Adrenal gland (tissue), 12 donors: ENCODE results near the gene ITGB3BP. TPM values are rescaled to one million over a fixed set of nuclear protein-coding genes. Genes with fewer than 3 reads are reported as not detected.

Experiments
- DNase-seq, 7 donors: peaks; one replicate each; pipeline ENCODE4 v3.0.0-alpha.2; 2019 to 2020
- H3K27ac ChIP-seq, 5 donors: fragments of 200-600 bp; sonication (generic) in 4 of 5; 1 replicate in 3 of 5; 2 replicates in 2 of 5; pipeline versions ENCODE4 v1.5.1 to v1.8.0; 2016 to 2020; ENCODE audit warnings: mild to moderate bottlenecking in 1 of 5
- H3K27me3 ChIP-seq: fragments of 200-600 bp; 2 replicates; pipeline ENCODE4 v1.8.0; 2021
- H3K36me3 ChIP-seq, 2 donors: fragments of 200-600 bp; replicated peaks in 1 of 2; 1 replicate in 1 of 2; 2 replicates in 1 of 2; pipeline versions ENCODE4 v1.5.1 to v1.8.0; 2018 to 2022
- H3K4me1 ChIP-seq, 2 donors: fragments of 200-600 bp; replicated peaks in 1 of 2; 1 replicate in 1 of 2; 2 replicates in 1 of 2; pipeline versions ENCODE4 v1.5.1 to v1.8.0; 2018 to 2021
- H3K4me3 ChIP-seq, 4 donors: fragments of 200-600 bp; sonication (generic) in 3 of 4; one replicate each; pipeline ENCODE4 v1.5.1; 2016 to 2018
- H3K9me3 ChIP-seq, 3 donors: fragments of 200-600 bp; sonication (generic) in 1 of 3; replicated peaks in 1 of 3; 1 replicate in 2 of 3; 2 replicates in 1 of 3; pipeline versions ENCODE4 v1.5.1 to v1.8.0; 2016 to 2021
- POLR2A ChIP-seq, 2 donors: fragments of 450-650 bp; IDR thresholded peaks; one replicate each; pipeline ENCODE4 v1.6.1; 2017; ENCODE audit warnings: antibody characterized with exemption in 2 of 2, mild to moderate bottlenecking in 2 of 2, moderate library complexity in 1 of 2
- WGBS, 4 donors: extraction: QIAGEN DNeasy Blood & Tissue Kit in 2 of 4; methylation state at CpG; one replicate each; pipeline versions ENCODE4 v1.1.5 to v1.1.7; 2013 to 2017; 5-methylcytosine and 5-hydroxymethylcytosine counted together
- intact Hi-C, 2 donors: fragments of 100-400 bp; cut with DNase I; formaldehyde crosslinking; loops; one replicate each; pipeline versions ENCODE4 v1.14.1 to v1.15.0; 2022 to 2023
- polyA plus RNA-seq, 3 donors: library from polyadenylated mRNA; stranded (reverse); fragments of 200-250 nt in 2 of 3; fragments of 350-450 nt in 1 of 3; fragmentation: Illumina TruSeq in 1 of 3; extraction: RNeasy Lipid Tissue Mini Kit (QIAGEN cat#74804) in 1 of 3; gene quantifications; one replicate each; pipeline ENCODE4 v1.2.3, GENCODE V29; 2013 to 2014
- total RNA-seq, 9 donors: library from RNA; depleted of rRNA in 4 of 9; stranded (reverse); fragments of >200 nt in 4 of 9; fragments of 120-200 nt in 1 of 9; fragmentation: NEBNext Ultra II Directional in 1 of 9; extraction: Animal tissue kit (Norgen Biotek cat#: 25700) in 1 of 9; gene quantifications; one replicate each; pipeline versions ENCODE4 v1.1.0 to v1.2.4, GENCODE V29; 2013 to 2023
- TF ChIP-seq, protein P1 (sequence below), 6 experiments: fragments of 450-650 bp in 4 of 6; fragments of 200-600 bp in 2 of 6; sonication (generic) in 1 of 6; IDR thresholded peaks; 1 replicate in 5 of 6; 2 replicates in 1 of 6; pipeline versions ENCODE4 v1.5.1 to v1.8.0; 2016 to 2021; ENCODE audit warnings: antibody characterized with exemption in 6 of 6, mild to moderate bottlenecking in 2 of 6, moderate library complexity in 1 of 6
- donor health status: healthy with polysubstance abuse.
- donor health status: Bipolar disorder and iron deficiency.
- donor health status: DM: yes; HTN: yes; CAD: no.
- donor health status: DM: no; HTN: no; CAD: no.
- donor health status: DM: no; HTN: no; CAD: no.
- donor health status: DM: yes; HTN: yes; CAD: no.

The ITGB3BP gene
- total and polyA plus RNA-seq, 12 donors: 2.4 to 50.2 (median 27.7) TPM

DNA sequence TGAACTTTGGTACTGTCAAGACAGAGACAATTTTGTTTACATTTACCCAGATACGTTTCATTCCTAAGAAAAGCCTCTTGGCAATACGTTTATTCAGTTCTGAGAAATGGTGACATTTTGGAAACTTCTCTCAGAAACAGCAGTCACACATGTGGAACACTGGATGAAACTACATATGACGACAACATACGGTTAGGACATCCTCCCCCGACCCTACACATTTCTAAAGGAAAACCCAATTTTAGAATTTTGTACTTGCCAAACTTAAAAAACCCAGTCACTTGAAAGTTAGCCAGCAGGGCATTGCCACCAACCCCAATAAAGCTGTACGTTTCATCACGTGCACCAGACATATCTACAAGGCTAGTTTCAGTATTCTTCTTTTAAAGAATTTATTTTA, 56.8 kb downstream of the ITGB3BP start:
- 88 to 93% (median 91%) methylated on average over 7 of the region's 7 CpGs for WGBS, 4 donors
- Histone ChIP-seq H3K27ac (no peak overlapping the region), H3K4me1 (no peaks in the 10 kb centered on the region), H3K4me3 (no peak overlapping the region), H3K36me3 (no peaks in the 10 kb centered on the region), H3K9me3 (peaks cover 0 to 3% (median 0%) of the 10 kb centered on the region in 3 donors), H3K27me3 (no peaks in the 10 kb centered on the region)
- DNase-seq: no peak
- intact Hi-C loops: no loop called here
- no peak for TF ChIP-seq POLR2A (IDR thresholded peaks at IDR 0.05)
- TF ChIP-seq, protein P1, sequence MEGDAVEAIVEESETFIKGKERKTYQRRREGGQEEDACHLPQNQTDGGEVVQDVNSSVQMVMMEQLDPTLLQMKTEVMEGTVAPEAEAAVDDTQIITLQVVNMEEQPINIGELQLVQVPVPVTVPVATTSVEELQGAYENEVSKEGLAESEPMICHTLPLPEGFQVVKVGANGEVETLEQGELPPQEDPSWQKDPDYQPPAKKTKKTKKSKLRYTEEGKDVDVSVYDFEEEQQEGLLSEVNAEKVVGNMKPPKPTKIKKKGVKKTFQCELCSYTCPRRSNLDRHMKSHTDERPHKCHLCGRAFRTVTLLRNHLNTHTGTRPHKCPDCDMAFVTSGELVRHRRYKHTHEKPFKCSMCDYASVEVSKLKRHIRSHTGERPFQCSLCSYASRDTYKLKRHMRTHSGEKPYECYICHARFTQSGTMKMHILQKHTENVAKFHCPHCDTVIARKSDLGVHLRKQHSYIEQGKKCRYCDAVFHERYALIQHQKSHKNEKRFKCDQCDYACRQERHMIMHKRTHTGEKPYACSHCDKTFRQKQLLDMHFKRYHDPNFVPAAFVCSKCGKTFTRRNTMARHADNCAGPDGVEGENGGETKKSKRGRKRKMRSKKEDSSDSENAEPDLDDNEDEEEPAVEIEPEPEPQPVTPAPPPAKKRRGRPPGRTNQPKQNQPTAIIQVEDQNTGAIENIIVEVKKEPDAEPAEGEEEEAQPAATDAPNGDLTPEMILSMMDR (IDR thresholded peaks at IDR 0.05): no peak

DNA sequence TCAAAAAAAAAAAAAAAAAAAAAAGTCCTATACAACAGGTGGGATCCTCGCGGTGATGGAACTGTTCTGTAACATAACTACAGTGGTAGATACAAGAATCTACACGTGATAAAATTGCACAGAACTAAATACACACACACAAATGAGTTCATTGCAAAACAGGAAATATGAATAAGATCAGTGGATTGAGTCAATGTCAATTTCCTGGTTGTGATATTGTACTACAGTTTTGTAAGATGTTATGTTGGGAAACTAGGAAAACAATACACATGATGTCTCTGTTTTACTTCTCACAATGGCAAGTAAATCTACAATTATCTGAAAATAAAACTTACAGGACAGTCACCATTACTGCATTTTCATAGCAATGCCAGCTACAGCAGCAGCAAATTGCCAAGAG, 59.8 kb downstream of the ITGB3BP start:
- intact Hi-C loops: no loop called here

DNA sequence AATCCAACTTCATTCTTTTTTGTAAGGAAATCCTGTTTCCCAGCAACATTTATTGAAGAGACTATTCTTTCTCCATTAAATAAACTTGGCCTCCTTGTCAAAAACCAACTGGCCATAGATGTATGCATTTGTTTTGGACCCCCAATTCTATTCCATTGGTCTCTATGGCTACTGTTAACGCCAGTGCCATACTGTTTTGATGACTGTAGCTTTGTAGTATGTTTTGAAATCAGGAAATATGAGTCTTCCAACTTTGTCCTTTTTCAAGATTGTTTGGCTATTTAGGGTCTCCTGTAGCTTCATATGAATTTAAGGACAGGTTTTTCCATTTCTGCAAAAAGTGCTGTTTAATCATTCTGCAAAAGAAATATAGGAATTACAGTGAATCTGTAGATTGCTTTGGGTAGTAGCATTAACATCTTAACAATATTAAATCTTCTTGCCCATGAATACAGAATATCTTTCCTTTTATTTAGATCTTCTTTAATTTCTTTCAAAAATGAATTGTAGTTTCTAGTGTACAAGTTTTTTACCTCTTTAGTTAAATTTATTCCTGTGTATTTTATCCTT, 61.3 kb downstream of the ITGB3BP start:
- no peak for DNase-seq
- H3K9me3 ChIP-seq: peaks cover 0 to 3% (median 0%) of the 10 kb centered on the region in 3 donors
- no peak overlapping the region for H3K4me3 ChIP-seq
- H3K36me3 ChIP-seq: no peaks in the 10 kb centered on the region
- no peak overlapping the region for H3K27ac ChIP-seq
- no peaks in the 10 kb centered on the region for H3K4me1 ChIP-seq
- intact Hi-C loops: no loop called here
- TF ChIP-seq POLR2A (IDR thresholded peaks at IDR 0.05): no peak
- TF ChIP-seq, protein P1 (IDR thresholded peaks at IDR 0.05): no peak
- no peaks in the 10 kb centered on the region for H3K27me3 ChIP-seq
- WGBS, 4 donors: 95 to 100% (median 96%) methylated on average over 1 of the region's 1 CpG

More for the DNA sequence above, 59.8 kb downstream of the ITGB3BP start:
- Histone ChIP-seq H3K27ac (no peak overlapping the region), H3K27me3 (no peaks in the 10 kb centered on the region), H3K36me3 (no peaks in the 10 kb centered on the region), H3K9me3 (peaks cover 0 to 3% (median 0%) of the 10 kb centered on the region in 3 donors), H3K4me1 (no peaks in the 10 kb centered on the region), H3K4me3 (no peak overlapping the region)
- WGBS, 4 donors: 78 to 90% (median 80%) methylated on average over 3 of the region's 3 CpGs
- no peak for DNase-seq
- TF ChIP-seq, protein P1 (IDR thresholded peaks at IDR 0.05): no peak
- TF ChIP-seq POLR2A (IDR thresholded peaks at IDR 0.05): no peak

DNA sequence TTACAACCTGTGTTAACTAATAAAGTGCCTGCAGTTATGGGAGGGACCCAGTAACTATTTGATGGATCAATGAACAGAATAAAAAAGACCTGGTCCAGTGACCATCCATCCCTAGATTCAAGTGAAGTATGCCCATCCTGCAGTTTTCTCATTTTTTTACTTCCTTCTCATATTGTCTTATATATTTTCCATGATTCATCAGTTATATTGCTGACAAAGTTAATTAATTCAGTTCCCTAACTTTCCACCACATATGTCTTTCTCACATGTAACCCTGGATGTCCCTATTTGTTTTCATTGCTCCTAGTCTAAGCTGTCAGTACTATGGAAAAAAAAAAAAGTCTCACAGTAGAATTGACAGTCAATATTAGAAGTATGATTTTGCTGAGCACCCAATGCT, 64.3 kb downstream of the ITGB3BP start:
- H3K4me1 ChIP-seq: no peaks in the 10 kb centered on the region
- peaks cover 0 to 3% (median 0%) of the 10 kb centered on the region in 3 donors for H3K9me3 ChIP-seq
- DNase-seq: no peak
- no peak overlapping the region for H3K4me3 ChIP-seq
- TF ChIP-seq, protein P1 (IDR thresholded peaks at IDR 0.05): no peak
- TF ChIP-seq POLR2A (IDR thresholded peaks at IDR 0.05): no peak
- H3K27ac ChIP-seq: no peak overlapping the region
- no peaks in the 10 kb centered on the region for H3K36me3 ChIP-seq
- intact Hi-C loops: no loop called here
- H3K27me3 ChIP-seq: no peaks in the 10 kb centered on the region
